ENCODE results near the gene HAUS1. TPM values are rescaled to one million over a fixed set of nuclear protein-coding genes. Genes with fewer than 3 reads are reported as not detected.
"Not testable (repeated sequence)": the region's sequence is repeated elsewhere in the genome, so short reads cannot be mapped to it uniquely, and the experiment has no call there.

HAUS1 gene
- total and polyA plus RNA-seq, 7 donors: 24.0 to 62.1 (median 26.8) TPM

DNA sequence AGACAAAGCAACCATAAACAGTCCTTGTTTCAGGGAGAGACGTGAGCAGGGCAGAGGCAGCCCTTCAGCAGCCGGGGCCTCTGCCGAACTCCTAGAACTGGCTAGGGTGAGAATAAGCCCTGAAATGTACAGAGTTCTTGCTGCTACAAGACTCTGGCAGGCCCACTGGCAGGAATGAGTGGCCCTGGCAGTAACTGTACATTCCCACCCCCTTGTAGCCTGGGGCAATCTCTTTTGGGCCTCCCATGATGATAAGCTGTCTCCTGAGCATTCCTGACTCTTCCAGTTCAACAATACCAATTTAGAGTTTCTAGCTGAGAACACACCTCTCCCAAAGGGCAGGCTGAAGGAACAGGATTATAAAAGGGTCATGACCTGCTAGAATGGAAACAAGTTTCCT, 54.3 kb downstream of the HAUS1 start:
- Histone ChIP-seq H3K9me3 (no peaks in the 10 kb centered on the region), H3K27me3 (no peaks in the 10 kb centered on the region), H3K27ac (no peak overlapping the region), H3K4me3 (no peak overlapping the region), H3K36me3 (no peaks in the 10 kb centered on the region), H3K4me1 (no peaks in the 10 kb centered on the region)
- no peak for TF ChIP-seq POLR2AphosphoS5 (IDR thresholded peaks at IDR 0.05)
- TF ChIP-seq EP300 (IDR thresholded peaks at IDR 0.05): no peak
- DNase-seq: no peak
- intact Hi-C loops (cut with DNase I): no loop called here
- WGBS, 2 donors: 95 to 96% methylated on average over 3 of the region's 3 CpGs

DNA sequence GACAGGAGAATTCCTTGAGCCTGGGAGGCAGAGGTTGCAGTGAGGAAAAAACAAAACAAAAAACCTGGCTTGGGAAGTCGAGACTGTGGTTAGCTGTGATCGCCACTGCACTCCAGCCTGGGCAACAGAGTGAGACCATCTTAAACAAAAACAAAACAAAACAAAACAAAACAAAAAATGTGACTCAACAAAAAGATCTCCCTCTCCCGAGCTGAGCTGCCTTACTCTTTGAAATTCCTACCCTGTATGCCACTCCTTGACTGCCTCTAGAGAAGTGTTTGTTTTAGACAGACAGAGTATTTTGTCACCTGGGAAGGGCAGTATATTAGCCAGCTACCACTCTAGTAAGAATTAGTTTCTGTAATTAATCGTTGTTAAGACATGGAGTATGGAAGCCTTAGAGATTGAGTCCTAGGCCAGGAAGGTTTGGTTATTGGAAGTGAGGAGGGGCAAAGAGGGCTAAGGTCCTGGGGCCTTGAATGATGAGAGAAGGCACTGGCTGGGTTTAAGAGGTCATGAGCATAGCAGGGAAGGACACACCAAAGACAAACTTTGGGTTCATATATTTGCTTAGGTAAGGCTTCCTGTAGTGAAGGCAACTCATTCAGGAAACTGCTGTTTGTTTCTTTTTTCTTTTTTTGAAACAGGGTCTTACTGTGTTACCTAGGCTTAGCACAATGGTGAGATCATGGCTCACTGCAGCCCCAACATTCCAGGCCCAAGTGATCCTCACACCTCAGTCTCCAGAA, 56.0 kb downstream of the HAUS1 start:
- no peak overlapping the region for H3K4me3 ChIP-seq
- intact Hi-C loops (cut with DNase I): no loop called here
- H3K27ac ChIP-seq: no peak overlapping the region
- no peaks in the 10 kb centered on the region for H3K4me1 ChIP-seq
- TF ChIP-seq EP300 (IDR thresholded peaks at IDR 0.05) (no peak), POLR2A (IDR thresholded peaks at IDR 0.05) (no peak), POLR2AphosphoS5 (IDR thresholded peaks at IDR 0.05) (no peak)
- no peaks in the 10 kb centered on the region for H3K36me3 ChIP-seq
- no peaks in the 10 kb centered on the region for H3K9me3 ChIP-seq
- WGBS, 2 donors: 78 to 84% methylated on average over 4 of the region's 4 CpGs
- H3K27me3 ChIP-seq: no peaks in the 10 kb centered on the region
- no peak for DNase-seq

DNA sequence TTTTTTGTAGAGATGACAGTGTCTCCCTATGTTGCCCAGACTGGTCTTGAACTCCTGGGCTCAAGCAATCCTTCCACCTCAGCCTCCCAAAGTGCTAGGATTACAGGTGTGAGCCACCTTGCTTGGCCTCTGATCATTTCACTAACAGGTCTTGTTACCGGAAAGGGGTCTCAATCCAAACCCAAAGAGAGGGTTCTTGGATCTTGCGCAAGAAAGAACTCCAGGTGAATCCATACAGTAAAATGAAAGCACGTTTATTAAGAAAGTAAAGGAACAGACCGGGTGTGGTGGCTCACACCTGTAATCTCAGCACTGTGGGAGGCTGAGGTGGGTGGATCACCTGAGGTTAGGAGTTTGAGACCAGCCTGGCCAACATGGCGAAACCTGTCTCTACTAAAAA, 56.7 kb downstream of the HAUS1 start:
- WGBS, 2 donors: 90 to 96% methylated on average over 5 of the region's 5 CpGs
- H3K4me1 ChIP-seq; intact Hi-C loops (cut with DNase I): not testable (repeated sequence)

DNA sequence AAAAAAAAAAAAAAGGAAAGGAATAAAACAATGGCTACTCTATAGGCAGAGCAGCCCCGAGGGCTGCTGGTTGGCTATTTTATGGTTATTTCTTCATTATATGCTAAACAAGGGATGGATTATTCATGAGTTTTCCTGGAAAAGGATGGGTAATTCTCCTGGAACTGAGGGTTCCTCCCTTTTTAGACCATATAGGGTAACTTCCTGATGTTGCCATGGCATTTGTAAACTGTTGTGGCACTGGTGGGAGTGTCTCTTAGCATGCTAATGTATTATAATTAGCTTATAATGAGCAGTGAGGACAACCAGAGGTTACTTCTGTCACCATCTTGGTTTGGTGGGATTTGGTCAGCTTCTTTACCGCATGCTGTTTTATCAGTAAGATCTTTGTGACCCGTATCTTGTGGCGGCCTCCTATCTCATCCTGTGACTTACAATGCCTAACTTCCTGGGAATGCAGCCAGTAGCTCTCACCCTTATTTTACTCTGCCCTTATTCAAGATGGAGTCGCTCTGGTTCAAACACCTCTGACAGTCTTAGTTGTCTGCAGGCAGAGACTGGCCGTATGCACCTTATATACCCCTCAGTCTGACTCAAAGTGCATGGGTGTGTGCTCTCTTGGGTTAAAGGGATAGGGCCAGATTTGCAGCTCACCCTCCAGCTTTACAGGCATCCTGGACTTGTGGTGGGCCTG, 57.7 kb downstream of the HAUS1 start:
- DNase-seq: no peak
- Histone ChIP-seq H3K4me1 (no peaks in the 10 kb centered on the region), H3K4me3 (no peak overlapping the region), H3K9me3 (no peaks in the 10 kb centered on the region), H3K27me3 (no peaks in the 10 kb centered on the region), H3K36me3 (no peaks in the 10 kb centered on the region), H3K27ac (no peak overlapping the region)
- TF ChIP-seq EP300 (IDR thresholded peaks at IDR 0.05): no peak
- 87 to 89% methylated on average over 6 of the region's 6 CpGs for WGBS, 2 donors
- intact Hi-C loops (cut with DNase I): no loop called here

More for the DNA sequence above, 56.7 kb downstream of the HAUS1 start:
- not testable (repeated sequence) for H3K27ac ChIP-seq, H3K36me3 ChIP-seq, DNase-seq, H3K9me3 ChIP-seq, H3K4me3 ChIP-seq, H3K27me3 ChIP-seq

DNA sequence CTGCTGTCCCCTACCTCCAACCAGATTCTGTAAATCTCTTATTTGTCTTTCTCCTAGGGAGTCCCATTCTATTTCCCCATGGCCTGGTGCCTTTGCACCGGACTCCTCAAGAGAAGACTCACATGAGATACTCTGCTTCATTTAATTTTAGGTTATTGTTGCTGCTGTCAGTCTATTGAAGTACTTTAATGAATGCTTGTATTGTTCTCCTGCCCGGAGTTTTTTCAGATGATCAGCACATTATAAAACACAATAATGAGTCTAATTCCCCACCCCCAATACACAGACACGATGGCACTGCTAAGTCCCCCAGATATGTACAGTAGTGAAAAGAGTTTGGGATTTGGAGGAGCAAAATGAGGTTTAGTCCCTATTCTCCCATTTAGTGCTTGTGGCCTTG, 58.9 kb downstream of the HAUS1 start:
- Histone ChIP-seq H3K27me3 (no peaks in the 10 kb centered on the region), H3K9me3 (no peaks in the 10 kb centered on the region), H3K4me1 (no peaks in the 10 kb centered on the region), H3K36me3 (no peaks in the 10 kb centered on the region), H3K4me3 (no peak overlapping the region), H3K27ac (no peak overlapping the region)
- TF ChIP-seq POLR2AphosphoS5 (IDR thresholded peaks at IDR 0.05) (no peak), POLR2A (IDR thresholded peaks at IDR 0.05) (no peak), EP300 (IDR thresholded peaks at IDR 0.05) (no peak)
- TF ChIP-seq, protein P1, sequence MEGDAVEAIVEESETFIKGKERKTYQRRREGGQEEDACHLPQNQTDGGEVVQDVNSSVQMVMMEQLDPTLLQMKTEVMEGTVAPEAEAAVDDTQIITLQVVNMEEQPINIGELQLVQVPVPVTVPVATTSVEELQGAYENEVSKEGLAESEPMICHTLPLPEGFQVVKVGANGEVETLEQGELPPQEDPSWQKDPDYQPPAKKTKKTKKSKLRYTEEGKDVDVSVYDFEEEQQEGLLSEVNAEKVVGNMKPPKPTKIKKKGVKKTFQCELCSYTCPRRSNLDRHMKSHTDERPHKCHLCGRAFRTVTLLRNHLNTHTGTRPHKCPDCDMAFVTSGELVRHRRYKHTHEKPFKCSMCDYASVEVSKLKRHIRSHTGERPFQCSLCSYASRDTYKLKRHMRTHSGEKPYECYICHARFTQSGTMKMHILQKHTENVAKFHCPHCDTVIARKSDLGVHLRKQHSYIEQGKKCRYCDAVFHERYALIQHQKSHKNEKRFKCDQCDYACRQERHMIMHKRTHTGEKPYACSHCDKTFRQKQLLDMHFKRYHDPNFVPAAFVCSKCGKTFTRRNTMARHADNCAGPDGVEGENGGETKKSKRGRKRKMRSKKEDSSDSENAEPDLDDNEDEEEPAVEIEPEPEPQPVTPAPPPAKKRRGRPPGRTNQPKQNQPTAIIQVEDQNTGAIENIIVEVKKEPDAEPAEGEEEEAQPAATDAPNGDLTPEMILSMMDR (IDR thresholded peaks at IDR 0.05): no peak
- DNase-seq: no peak
- intact Hi-C loops (cut with DNase I): no loop called here
- WGBS, 2 donors: 71 to 87% methylated on average over 3 of the region's 3 CpGs

DNA sequence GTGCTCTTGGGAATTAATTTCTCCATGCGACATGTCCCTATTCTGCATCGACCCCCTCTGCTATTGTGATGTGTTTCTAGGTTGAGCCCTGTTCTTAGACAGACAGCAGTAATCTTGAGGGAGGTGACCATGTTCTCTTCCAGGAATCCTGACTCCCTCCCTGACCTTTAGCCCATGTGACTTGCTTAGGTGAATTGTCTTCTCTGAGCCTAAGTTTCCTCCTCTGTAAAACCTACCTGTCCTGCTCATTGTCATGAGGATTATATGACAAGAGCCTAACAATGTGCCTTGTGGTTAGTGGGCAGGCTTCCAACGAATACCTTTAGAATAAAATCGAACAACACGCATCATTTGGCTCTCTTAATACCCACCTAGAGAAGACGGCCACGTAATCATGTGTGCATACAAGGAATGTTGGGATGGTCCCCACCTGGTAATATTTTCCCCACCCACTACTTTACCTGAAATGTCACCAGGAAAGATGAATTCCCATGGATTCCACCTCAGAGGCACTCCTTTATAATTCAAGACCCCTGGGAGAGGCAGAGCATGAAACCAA, 59.8 kb downstream of the HAUS1 start:
- WGBS, 2 donors: 94 to 96% methylated on average over 7 of the region's 7 CpGs
- Histone ChIP-seq H3K27me3 (no peaks in the 10 kb centered on the region), H3K4me1 (no peaks in the 10 kb centered on the region), H3K36me3 (no peaks in the 10 kb centered on the region), H3K4me3 (no peak overlapping the region), H3K27ac (no peak overlapping the region), H3K9me3 (no peaks in the 10 kb centered on the region)
- intact Hi-C loops (cut with DNase I): no loop called here
- TF ChIP-seq POLR2A (IDR thresholded peaks at IDR 0.05): no peak
- TF ChIP-seq, protein P1 (IDR thresholded peaks at IDR 0.05): no peak
- no peak for DNase-seq

DNA sequence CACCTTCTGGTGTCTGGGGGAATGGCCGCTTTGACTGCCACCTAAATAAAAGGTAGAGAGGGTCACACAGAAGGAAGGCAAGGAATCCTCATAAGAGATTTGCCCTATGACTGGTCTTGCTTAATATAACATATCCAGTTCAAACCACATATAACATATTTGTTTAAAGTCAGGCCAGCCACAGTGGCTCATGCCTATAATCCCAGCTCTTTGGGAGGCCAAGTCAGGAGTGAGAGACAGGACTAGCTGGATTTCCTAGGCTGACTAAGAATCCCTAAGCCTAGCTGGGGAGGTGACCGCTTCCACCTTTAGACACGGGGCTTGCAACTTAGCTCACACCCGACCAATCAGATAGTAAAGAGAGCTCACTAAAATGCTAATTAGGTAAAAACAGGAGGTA, 60.3 kb downstream of the HAUS1 start:
- intact Hi-C loops (cut with DNase I); H3K27ac ChIP-seq; H3K36me3 ChIP-seq; H3K4me1 ChIP-seq; H3K4me3 ChIP-seq; H3K9me3 ChIP-seq; H3K27me3 ChIP-seq; DNase-seq: not testable (repeated sequence)
- WGBS, 2 donors: 91 to 92% methylated on average over 4 of the region's 4 CpGs
